IPS-18c (cell line): ENCODE data around the gene IL1F10.

Experiments
- H3K4me3 ChIP-seq: 2 replicates; pipeline ENCODE4 v1.7.0; 2013; ENCODE audit warnings: low read depth, mild to moderate bottlenecking, low read length, moderate library complexity; ENCODE audit not compliant: insufficient read depth
- H3K9me3 ChIP-seq: one replicate; pipeline ENCODE4 v1.6.1; 2013; ENCODE audit warnings: mild to moderate bottlenecking, low read length, moderate library complexity; ENCODE audit not compliant: control insufficient read depth, insufficient read depth

The IL1F10 gene

GRCh38 chr2:113054066-113054465, 13.7 kb upstream of the IL1F10 start:
- H3K9me3 ChIP-seq, result peaks cover 8% of the 10 kb centered on the region
- no peak overlapping the region for H3K4me3 ChIP-seq

- H3K4me3 ChIP-seq, result no peak overlapping the region
- H3K9me3 ChIP-seq, result peaks cover 8% of the 10 kb centered on the region
Measured at GRCh38 chr2:113056521-113056920, 11.2 kb upstream of the IL1F10 start.

GRCh38 chr2:113057117-113057516, 10.7 kb upstream of the IL1F10 start:
- no peak overlapping the region for H3K4me3 ChIP-seq
- H3K9me3 ChIP-seq, result peaks cover 8% of the 10 kb centered on the region

GRCh38 chr2:113058411-113058994, 9.3 kb upstream of the IL1F10 start:
- H3K9me3 ChIP-seq, result peaks cover 6% of the 10 kb centered on the region
- H3K4me3 ChIP-seq, result no peak overlapping the region

- peaks cover 6% of the 10 kb centered on the region for H3K9me3 ChIP-seq
Measured at GRCh38 chr2:113058998-113059960, 8.5 kb upstream of the IL1F10 start, which contains the start of gene IL36RN. Gene IL36RN (plus strand): TSS chr2:113059198. CDS start chr2:113059439, 241 bp downstream.

GRCh38 chr2:113060396-113060795, 7.4 kb upstream of the IL1F10 start:
- Histone ChIP-seq H3K9me3 (no peaks in the 10 kb centered on the region), H3K4me3 (no peak overlapping the region)

More at GRCh38 chr2:113058998-113059960, 8.5 kb upstream of the IL1F10 start, which contains the start of gene IL36RN:
- H3K4me3 ChIP-seq, result no peak within 1 kb of the TSS

- H3K4me3 ChIP-seq, result no peak overlapping the region
- no peaks in the 10 kb centered on the region for H3K9me3 ChIP-seq
Measured at GRCh38 chr2:113060796-113061195, 7.0 kb upstream of the IL1F10 start.

GRCh38 chr2:113061241-113061640, 6.5 kb upstream of the IL1F10 start:
- H3K4me3 ChIP-seq, result no peak overlapping the region
- H3K9me3 ChIP-seq, result no peaks in the 10 kb centered on the region

- Histone ChIP-seq H3K4me3 (no peak overlapping the region), H3K9me3 (no peaks in the 10 kb centered on the region)
Measured at GRCh38 chr2:113061896-113062770, 5.6 kb upstream of the IL1F10 start.

GRCh38 chr2:113064281-113064680, 3.5 kb upstream of the IL1F10 start:
- Histone ChIP-seq H3K9me3 (no peaks in the 10 kb centered on the region), H3K4me3 (no peak overlapping the region)

GRCh38 chr2:113064898-113065297, 2.9 kb upstream of the IL1F10 start:
- no peak overlapping the region for H3K4me3 ChIP-seq
- no peaks in the 10 kb centered on the region for H3K9me3 ChIP-seq

- Histone ChIP-seq H3K9me3 (no peaks in the 10 kb centered on the region), H3K4me3 (no peak overlapping the region)
Measured at GRCh38 chr2:113068249-113068648, 479 bp downstream of the IL1F10 start.

- Histone ChIP-seq H3K4me3 (no peak overlapping the region), H3K9me3 (no peaks in the 10 kb centered on the region)
Measured at GRCh38 chr2:113068706-113069485, 1.1 kb downstream of the IL1F10 start.

- no peaks in the 10 kb centered on the region for H3K9me3 ChIP-seq
- H3K4me3 ChIP-seq, result no peak overlapping the region
Measured at GRCh38 chr2:113069676-113070605, 2.2 kb downstream of the IL1F10 start.

- H3K4me3 ChIP-seq, result no peak overlapping the region
- no peaks in the 10 kb centered on the region for H3K9me3 ChIP-seq
Measured at GRCh38 chr2:113070606-113070975, 2.8 kb downstream of the IL1F10 start.

GRCh38 chr2:113072584-113072983, 4.8 kb downstream of the IL1F10 start:
- H3K9me3 ChIP-seq, result no peaks in the 10 kb centered on the region
- no peak overlapping the region for H3K4me3 ChIP-seq
